Stimulated activated CD4-positive, alpha-beta T cell treated with anti-CD3 and anti-CD28 coated beads, Interleukin-1b, Interleukin-23, amount 100 ng/mL, for 1 hour (primary cell): ENCODE results near the gene MYO1E.
"Not testable (repeated sequence)": the region's sequence is repeated elsewhere in the genome, so short reads cannot be mapped to it uniquely, and the experiment has no call there.

Source experiments
- DNase-seq, 2 donors: peaks; one replicate each; pipeline ENCODE4 v3.0.0-alpha.2; 2020; ENCODE audit warnings: low read depth in 2 of 2

Gene MYO1E

GRCh38 chr15:59166601-59167265, 205.9 kb downstream of the MYO1E start:
- DNase-seq, result no peak

- DNase-seq, result no peak
Measured at GRCh38 chr15:59166166-59166565, 206.5 kb downstream of the MYO1E start.

GRCh38 chr15:59165726-59166125, 206.9 kb downstream of the MYO1E start:
- no peak for DNase-seq

GRCh38 chr15:59162080-59162479, 210.6 kb downstream of the MYO1E start:
- DNase-seq, result not testable (repeated sequence)

GRCh38 chr15:59160880-59161593, 211.6 kb downstream of the MYO1E start:
- no peak for DNase-seq

- no peak for DNase-seq
Measured at GRCh38 chr15:59159210-59159609, 213.5 kb downstream of the MYO1E start.

GRCh38 chr15:59158701-59159034, 214.0 kb downstream of the MYO1E start:
- DNase-seq, result no peak

GRCh38 chr15:59157840-59158700, 214.6 kb downstream of the MYO1E start:
- no peak for DNase-seq

GRCh38 chr15:59157396-59157795, 215.3 kb downstream of the MYO1E start:
- DNase-seq, result no peak

- DNase-seq, result no peak
Measured at GRCh38 chr15:59155431-59155830, 217.2 kb downstream of the MYO1E start.

- DNase-seq, result no peak
Measured at GRCh38 chr15:59154243-59154642, 218.4 kb downstream of the MYO1E start.

GRCh38 chr15:59153466-59153865, 219.2 kb downstream of the MYO1E start:
- DNase-seq, result no peak

- DNase-seq, result no peak
Measured at GRCh38 chr15:59152694-59153450, 219.8 kb downstream of the MYO1E start.

GRCh38 chr15:59150185-59150584, 222.5 kb downstream of the MYO1E start:
- DNase-seq, result no peak

GRCh38 chr15:59148153-59148833, 224.4 kb downstream of the MYO1E start:
- no peak for DNase-seq

- no peak for DNase-seq
Measured at GRCh38 chr15:59147666-59148065, 225.0 kb downstream of the MYO1E start.

GRCh38 chr15:59144594-59144993, 228.1 kb downstream of the MYO1E start:
- DNase-seq, result not testable (repeated sequence)

- no peak for DNase-seq
Measured at GRCh38 chr15:59143281-59143680, 229.4 kb downstream of the MYO1E start.

GRCh38 chr15:59140422-59141226, 232.0 kb downstream of the MYO1E start:
- no peak for DNase-seq

GRCh38 chr15:59138243-59138642, 234.4 kb downstream of the MYO1E start:
- DNase-seq, result peak; percentile 6 to 10
